Cardiac muscle cell (in vitro differentiated cells and primary cell): ENCODE results near the gene HSD17B11. TPM values are rescaled to one million over a fixed set of nuclear protein-coding genes. Genes with fewer than 3 reads are reported as not detected.

ENCODE experiments used
- DNase-seq, 2 donors: peaks; one replicate each; pipeline versions ENCODE4 v3.0.0 to v3.0.0-alpha.2; 2010 to 2017; ENCODE audit warnings: low read depth in 1 of 2, low spot score in 1 of 2
- H3K27ac ChIP-seq: fragments of 200-600 bp; sonication (generic); 2 replicates; pipeline ENCODE4 v1.5.1; 2016
- H3K27me3 ChIP-seq: fragments of 200-600 bp; sonication (generic); 2 replicates; pipeline ENCODE4 v1.6.0; 2016; ENCODE audit warnings: control low read depth
- H3K36me3 ChIP-seq: fragments of 200-600 bp; sonication (generic); 2 replicates; pipeline ENCODE4 v1.5.1; 2016; ENCODE audit warnings: control low read depth
- H3K4me1 ChIP-seq: fragments of 200-600 bp; sonication (generic); 2 replicates; pipeline ENCODE4 v1.8.1; 2017; ENCODE audit warnings: low read depth, mild to moderate bottlenecking, mixed run types
- H3K4me3 ChIP-seq: fragments of 200-600 bp; sonication (generic); 2 replicates; pipeline ENCODE4 v1.5.1; 2016; ENCODE audit warnings: mild to moderate bottlenecking
- H3K9me3 ChIP-seq: fragments of 200-600 bp; sonication (generic); 2 replicates; pipeline ENCODE4 v1.5.1; 2017; ENCODE audit warnings: low read depth, mild to moderate bottlenecking, control low read depth
- CTCF ChIP-seq: IDR thresholded peaks from 2 replicates; pipeline ENCODE4 v1.5.1; 2012; ENCODE audit warnings: low read depth, mild to moderate bottlenecking, low read length
- polyA plus RNA-seq: library from polyadenylated mRNA; unstranded; fragments of >200 nt; fragmentation: Nextera tagmentation; extraction: Ambion mirVana; gene quantifications from 2 replicates; pipeline ENCODE4 v1.2.1, GENCODE V29; 2016
- total RNA-seq: library from RNA; depleted of rRNA; stranded (reverse); fragments of >200 nt; gene quantifications from 2 replicates; pipeline ENCODE4 v1.2.3, GENCODE V29; 2016

Gene HSD17B11
- total and polyA plus RNA-seq, 2 experiments from 2014 or later, result 17.4 to 18.9 TPM

- Histone ChIP-seq H3K27me3 (no peaks in the 10 kb centered on the region), H3K4me3 (no peak overlapping the region), H3K9me3 (no peaks in the 10 kb centered on the region), H3K27ac (no peak overlapping the region), H3K4me1 (no peaks in the 10 kb centered on the region), H3K36me3 (peaks cover 3% of the 10 kb centered on the region)
- peak; percentile 49 to 91 for DNase-seq
- peak; percentile 75 for TF ChIP-seq CTCF
Measured at GRCh38 chr4:87375719-87376291, 15.2 kb downstream of the HSD17B11 start.

DNA sequence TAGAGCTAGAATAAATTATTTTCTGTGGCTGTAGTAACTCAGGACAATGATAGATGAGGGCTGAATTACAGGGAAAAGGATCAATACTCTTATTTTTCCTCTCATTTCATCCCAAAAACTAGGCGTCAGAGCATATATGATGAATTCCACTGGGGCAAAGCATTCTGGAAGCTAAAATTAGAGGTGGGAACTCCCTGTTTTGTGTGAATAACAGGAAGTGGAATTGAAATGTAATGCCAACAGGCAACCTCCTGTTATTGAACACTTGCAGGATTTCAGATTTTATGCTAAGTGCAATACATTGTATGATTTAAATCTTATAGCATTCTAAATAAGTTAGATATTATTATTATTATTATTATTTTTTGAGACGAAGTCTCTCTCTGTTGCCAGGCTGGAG, 20.9 kb downstream of the HSD17B11 start:
- Histone ChIP-seq H3K4me3 (no peak overlapping the region), H3K27ac (no peak overlapping the region), H3K9me3 (no peaks in the 10 kb centered on the region), H3K27me3 (no peaks in the 10 kb centered on the region), H3K36me3 (peaks cover 8% of the 10 kb centered on the region), H3K4me1 (no peaks in the 10 kb centered on the region)
- TF ChIP-seq CTCF, result no peak
- DNase-seq, result no peak

GRCh38 chr4:87366521-87367162, 24.3 kb downstream of the HSD17B11 start:
- Histone ChIP-seq H3K27ac (no peak overlapping the region), H3K36me3 (peaks cover 5% of the 10 kb centered on the region), H3K4me1 (no peaks in the 10 kb centered on the region), H3K27me3 (no peaks in the 10 kb centered on the region), H3K4me3 (no peak overlapping the region), H3K9me3 (no peaks in the 10 kb centered on the region)
- TF ChIP-seq CTCF, result no peak
- no peak for DNase-seq

GRCh38 chr4:87365348-87365747, 25.6 kb downstream of the HSD17B11 start:
- Histone ChIP-seq H3K4me1 (no peaks in the 10 kb centered on the region), H3K9me3 (no peaks in the 10 kb centered on the region), H3K4me3 (no peak overlapping the region), H3K27me3 (no peaks in the 10 kb centered on the region), H3K36me3 (peaks cover 5% of the 10 kb centered on the region), H3K27ac (no peak overlapping the region)
- no peak for DNase-seq
- TF ChIP-seq CTCF, result no peak

- Histone ChIP-seq H3K4me3 (no peak overlapping the region), H3K27ac (no peak overlapping the region), H3K4me1 (no peaks in the 10 kb centered on the region), H3K36me3 (peaks cover 5% of the 10 kb centered on the region), H3K9me3 (no peaks in the 10 kb centered on the region), H3K27me3 (no peaks in the 10 kb centered on the region)
- no peak for TF ChIP-seq CTCF
- no peak for DNase-seq
Measured at GRCh38 chr4:87363552-87363951, 27.4 kb downstream of the HSD17B11 start.
